ENCODE measurements around the gene NDUFV1.

The NDUFV1 gene

DNA sequence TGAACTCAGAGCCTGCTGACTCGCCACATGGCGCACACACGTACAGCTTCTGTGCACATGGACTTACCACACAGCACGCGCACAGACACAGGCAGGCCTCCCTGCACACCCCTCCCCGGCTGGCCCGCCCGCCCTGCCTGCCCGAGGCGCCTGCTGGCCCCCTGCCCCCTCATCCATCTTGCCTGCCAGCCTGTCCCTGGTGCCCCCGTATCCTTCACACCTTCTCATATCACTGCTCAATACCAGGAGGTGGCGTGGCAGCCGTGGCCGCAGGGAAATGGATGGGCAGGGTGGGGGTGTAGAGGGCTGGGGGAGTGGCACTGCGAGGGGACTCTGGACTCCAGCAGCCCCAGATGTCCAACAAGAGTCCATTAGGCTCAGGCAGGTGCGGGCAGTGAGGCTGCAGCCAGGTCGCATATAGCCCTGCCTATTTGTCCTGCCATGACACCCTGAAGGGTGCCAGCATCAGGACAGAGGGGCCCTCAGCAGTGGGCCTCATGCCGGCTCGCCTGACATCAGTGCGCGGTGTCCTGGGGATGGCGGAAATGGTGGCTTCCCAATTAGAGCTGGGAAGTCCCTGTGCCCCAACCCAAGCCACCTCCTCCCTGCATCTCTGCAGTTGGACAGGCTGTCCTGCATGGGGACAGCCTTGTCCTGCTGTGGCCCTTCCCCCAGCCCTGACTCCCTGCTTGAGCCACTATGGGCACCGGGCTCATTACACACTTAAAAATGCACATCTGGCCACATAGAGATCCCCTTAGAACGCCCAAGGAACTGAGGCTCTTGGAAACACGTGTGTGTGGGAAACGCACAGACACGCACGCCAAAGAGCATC lies 34.8 kb downstream of the NDUFV1 start:
- Histone ChIP-seq H3K9ac (ENCODE audit: low read length) (no peak overlapping the region), H3K36me3 (replicated peaks; ENCODE audit: insufficient read depth, low read length) (no peaks in the 10 kb centered on the region), H2AFZ (ENCODE audit: low read length) (no peak overlapping the region), H3K9me2 (replicated peaks; ENCODE audit: insufficient read depth, low read length) (no peaks in the 10 kb centered on the region), H4K20me1 (ENCODE audit: insufficient read depth, low read length) (no peaks in the 10 kb centered on the region), H3K4me3 (ENCODE audit: low read length) (no peak overlapping the region), H3K9me3 (replicated peaks; ENCODE audit: insufficient read depth, low read length) (no peaks in the 10 kb centered on the region), H3K4me2 (ENCODE audit: low read depth, low read length) (no peak overlapping the region), H3K27me3 (replicated peaks; ENCODE audit: insufficient read depth, low read length) (peaks cover 12% of the 10 kb centered on the region), H3K4me1 (ENCODE audit: low read length) (peaks cover 20% of the 10 kb centered on the region), H3K27ac (ENCODE audit: low read length) (no peak overlapping the region), H3K79me2 (ENCODE audit: low read length) (no peaks in the 10 kb centered on the region), H3F3A (ENCODE audit: insufficient read depth, low read length) (no peaks in the 10 kb centered on the region; the same call in 1 of the 2 replicates)
- DNase-seq, result no peak
- no peak for TF ChIP-seq EZH2 (optimal IDR thresholded peaks at IDR 0.05; ENCODE audit: low read depth, low read length)
- no peak for TF ChIP-seq CTCF (IDR thresholded peaks at IDR 0.05; ENCODE audit: low read length)
- TF ChIP-seq EZH2phosphoT487 (IDR thresholded peaks at IDR 0.05; ENCODE audit: low read length), result no peak

GRCh38 chr11:67642173-67643120 lies 35.7 kb downstream of the NDUFV1 start:
- Histone ChIP-seq H3K36me3 (replicated peaks; ENCODE audit: insufficient read depth, low read length) (no peaks in the 10 kb centered on the region), H3F3A (ENCODE audit: insufficient read depth, low read length) (no peaks in the 10 kb centered on the region; the same call in 1 of the 2 replicates), H3K79me2 (ENCODE audit: low read length) (no peaks in the 10 kb centered on the region), H3K27me3 (replicated peaks; ENCODE audit: insufficient read depth, low read length) (peaks cover 12% of the 10 kb centered on the region), H3K27ac (ENCODE audit: low read length) (no peak overlapping the region), H3K9me2 (replicated peaks; ENCODE audit: insufficient read depth, low read length) (no peaks in the 10 kb centered on the region), H3K4me3 (ENCODE audit: low read length) (no peak overlapping the region), H3K9ac (ENCODE audit: low read length) (no peak overlapping the region), H4K20me1 (ENCODE audit: insufficient read depth, low read length) (no peaks in the 10 kb centered on the region), H3K9me3 (replicated peaks; ENCODE audit: insufficient read depth, low read length) (no peaks in the 10 kb centered on the region), H2AFZ (ENCODE audit: low read length) (no peak overlapping the region), H3K4me1 (ENCODE audit: low read length) (peaks cover 20% of the 10 kb centered on the region), H3K4me2 (ENCODE audit: low read depth, low read length) (no peak overlapping the region)
- no peak for DNase-seq
- TF ChIP-seq EZH2 (optimal IDR thresholded peaks at IDR 0.05; ENCODE audit: low read depth, low read length) (no peak), EZH2phosphoT487 (IDR thresholded peaks at IDR 0.05; ENCODE audit: low read length) (no peak), CTCF (IDR thresholded peaks at IDR 0.05; ENCODE audit: low read length) (no peak)

- Histone ChIP-seq H3K4me2 (ENCODE audit: low read depth, low read length) (no peak overlapping the region), H2AFZ (ENCODE audit: low read length) (no peak overlapping the region), H3K9me3 (replicated peaks; ENCODE audit: insufficient read depth, low read length) (no peaks in the 10 kb centered on the region), H3K27me3 (replicated peaks; ENCODE audit: insufficient read depth, low read length) (peaks cover 12% of the 10 kb centered on the region), H3K9ac (ENCODE audit: low read length) (no peak overlapping the region), H3K4me1 (ENCODE audit: low read length) (peaks cover 32% of the 10 kb centered on the region), H3K9me2 (replicated peaks; ENCODE audit: insufficient read depth, low read length) (no peaks in the 10 kb centered on the region), H3K27ac (ENCODE audit: low read length) (no peak overlapping the region), H3K36me3 (replicated peaks; ENCODE audit: insufficient read depth, low read length) (no peaks in the 10 kb centered on the region), H3K79me2 (ENCODE audit: low read length) (no peaks in the 10 kb centered on the region), H4K20me1 (ENCODE audit: insufficient read depth, low read length) (no peaks in the 10 kb centered on the region), H3F3A (ENCODE audit: insufficient read depth, low read length) (peaks cover 15% of the 10 kb centered on the region), H3K4me3 (ENCODE audit: low read length) (no peak overlapping the region)
- peak; percentile 38 for TF ChIP-seq CTCF (IDR thresholded peaks at IDR 0.05; ENCODE audit: low read length)
- TF ChIP-seq EZH2 (optimal IDR thresholded peaks at IDR 0.05; ENCODE audit: low read depth, low read length), result no peak
- DNase-seq, result no peak
These were observed 37.3 kb downstream of the NDUFV1 start for GRCh38 chr11:67644042-67644441.

Measured in MM.1S (cell line).